ENCODE data around the gene IQGAP2. TPM values are rescaled to one million over a fixed set of nuclear protein-coding genes. Genes with fewer than 3 reads are reported as not detected.
"Not testable (repeated sequence)": the region's sequence is repeated elsewhere in the genome, so short reads cannot be mapped to it uniquely, and the experiment has no call there.

IQGAP2 gene
- total and polyA plus RNA-seq, 5 donors: 3.0 to 9.2 (median 6.2) TPM

DNA sequence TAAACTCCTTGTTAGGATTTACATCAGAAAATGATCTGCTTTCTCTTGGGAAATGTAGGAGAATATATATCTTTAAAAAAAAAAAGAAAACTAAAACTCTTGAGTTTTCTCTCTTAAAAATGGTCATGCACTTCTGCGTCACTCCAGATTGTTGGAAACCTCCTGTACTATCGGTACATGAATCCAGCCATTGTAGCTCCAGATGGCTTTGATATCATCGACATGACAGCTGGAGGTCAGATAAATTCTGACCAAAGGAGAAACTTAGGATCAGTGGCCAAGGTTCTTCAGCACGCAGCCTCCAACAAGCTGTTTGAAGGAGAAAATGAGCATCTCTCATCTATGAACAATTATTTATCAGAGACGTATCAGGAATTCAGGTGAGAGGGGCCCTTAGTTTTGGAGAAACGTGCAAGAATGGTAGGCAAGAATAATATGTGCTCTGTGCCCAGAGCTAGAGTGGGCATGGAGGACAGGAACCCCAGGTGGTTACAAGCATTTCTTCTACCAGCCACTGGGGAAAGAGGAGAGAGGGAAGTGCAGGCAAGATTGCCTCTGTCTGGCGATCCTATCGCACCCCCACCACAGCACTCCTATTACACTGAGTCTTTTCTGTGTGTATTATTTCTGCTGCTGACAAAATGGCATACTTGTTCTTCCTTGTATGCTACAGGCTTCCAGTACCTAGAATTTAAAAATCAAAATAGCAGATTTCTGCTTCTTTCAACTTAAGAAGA lies 271.4 kb downstream of the IQGAP2 start:
- Histone ChIP-seq H3K4me3 (ENCODE audit: low read length) (no peak overlapping the region), H3K27me3 (ENCODE audit: control insufficient read depth, insufficient read depth) (no peaks in the 10 kb centered on the region), H3K9me3 (ENCODE audit: control insufficient read depth, low read length) (no peaks in the 10 kb centered on the region), H3K27ac (ENCODE audit: low read length) (no peak overlapping the region), H3K4me1 (ENCODE audit: control insufficient read depth, insufficient read depth, low read length) (no peaks in the 10 kb centered on the region)
- intact Hi-C loops (cut with DNase I): no loop called here
- no peak for ATAC-seq
- WGBS: 66% methylated on average over 8 of the region's 8 CpGs
- DNase-seq: no peak

DNA sequence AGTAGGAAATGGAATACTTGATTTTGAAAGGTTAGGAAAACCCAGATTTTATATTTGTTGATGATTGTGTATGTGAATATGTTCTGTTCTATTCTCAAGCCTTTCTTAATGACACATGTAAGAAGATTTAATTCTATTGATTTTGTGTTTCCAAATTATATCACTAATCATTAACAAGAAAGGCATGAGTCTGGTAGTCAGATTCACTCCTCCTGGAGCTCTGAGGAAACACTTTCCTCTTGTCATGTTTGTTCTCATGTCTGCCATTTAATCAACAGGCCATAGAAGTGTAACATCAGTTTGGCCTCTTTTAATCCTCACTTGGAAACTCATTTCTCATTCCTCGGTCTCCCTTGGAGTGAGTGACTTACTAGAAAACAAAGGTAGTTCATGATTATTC lies 272.3 kb downstream of the IQGAP2 start:
- ATAC-seq (no peak), DNase-seq (no peak)
- Histone ChIP-seq H3K4me1 (ENCODE audit: control insufficient read depth, insufficient read depth, low read length) (no peaks in the 10 kb centered on the region), H3K27me3 (ENCODE audit: control insufficient read depth, insufficient read depth) (no peaks in the 10 kb centered on the region), H3K4me3 (ENCODE audit: low read length) (no peak overlapping the region), H3K27ac (ENCODE audit: low read length) (no peak overlapping the region), H3K9me3 (ENCODE audit: control insufficient read depth, low read length) (no peaks in the 10 kb centered on the region)
- 91% methylated on average over 1 of the region's 1 CpG for WGBS
- intact Hi-C loops (cut with DNase I): no loop called here

DNA sequence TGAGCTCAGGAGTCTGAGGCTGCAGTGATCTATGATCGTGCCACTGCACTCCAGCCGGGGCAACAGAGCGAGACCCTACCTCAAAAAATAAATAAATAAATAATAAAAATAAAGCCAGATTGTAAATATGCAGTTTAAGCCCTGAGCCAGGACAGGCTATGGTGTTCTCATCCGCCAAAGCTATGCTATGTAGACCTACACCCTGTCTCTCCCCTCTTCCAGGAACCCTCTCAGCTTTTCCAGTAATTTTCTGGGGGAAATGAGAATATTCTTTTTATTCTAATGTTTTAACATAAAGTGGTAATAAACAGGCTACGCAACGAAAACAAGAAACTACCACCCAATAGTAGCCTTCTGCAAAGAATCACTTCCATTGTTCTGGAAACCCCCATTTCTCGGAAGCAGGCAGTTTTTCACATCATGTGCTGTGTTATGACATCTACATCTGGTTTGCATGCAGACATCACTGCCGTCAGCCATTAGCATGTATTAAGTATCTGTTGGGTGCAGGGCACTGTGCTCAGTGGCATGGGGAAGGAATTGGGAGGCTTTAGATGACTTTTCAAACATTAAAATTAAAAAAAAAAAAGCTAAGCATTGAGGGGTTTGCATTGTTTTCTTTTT lies 274.9 kb downstream of the IQGAP2 start:
- no peak overlapping the region for H3K4me3 ChIP-seq (ENCODE audit: low read length)
- H3K4me1 ChIP-seq (ENCODE audit: control insufficient read depth, insufficient read depth, low read length): no peaks in the 10 kb centered on the region
- DNase-seq: no peak
- H3K27ac ChIP-seq (ENCODE audit: low read length): no peak overlapping the region
- no peak for ATAC-seq
- H3K27me3 ChIP-seq (ENCODE audit: control insufficient read depth, insufficient read depth): no peaks in the 10 kb centered on the region
- intact Hi-C loops (cut with DNase I): no loop called here
- no peaks in the 10 kb centered on the region for H3K9me3 ChIP-seq (ENCODE audit: control insufficient read depth, low read length)
- 91% methylated on average over 8 of the region's 8 CpGs for WGBS

DNA sequence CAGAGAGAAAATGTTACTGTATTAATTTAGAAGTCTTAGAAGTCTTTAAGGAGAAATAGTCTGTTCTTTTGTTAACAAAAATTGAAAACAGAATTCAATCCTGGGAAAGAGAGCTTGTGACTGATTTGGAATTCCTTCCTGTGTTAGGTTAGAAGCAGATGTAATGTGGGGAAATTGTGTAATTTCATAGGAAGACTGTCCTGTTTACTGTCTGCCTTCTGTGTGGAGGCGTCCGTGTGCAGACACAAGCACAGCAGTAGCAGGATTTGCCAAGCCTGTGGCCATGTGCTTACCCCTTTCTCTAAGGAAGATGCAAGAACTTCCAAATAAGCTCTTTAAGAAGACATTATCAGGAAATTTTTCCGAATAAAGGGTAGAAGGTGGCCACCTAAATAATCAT lies 276.1 kb downstream of the IQGAP2 start:
- DNase-seq: no peak
- ATAC-seq: no peak

DNA sequence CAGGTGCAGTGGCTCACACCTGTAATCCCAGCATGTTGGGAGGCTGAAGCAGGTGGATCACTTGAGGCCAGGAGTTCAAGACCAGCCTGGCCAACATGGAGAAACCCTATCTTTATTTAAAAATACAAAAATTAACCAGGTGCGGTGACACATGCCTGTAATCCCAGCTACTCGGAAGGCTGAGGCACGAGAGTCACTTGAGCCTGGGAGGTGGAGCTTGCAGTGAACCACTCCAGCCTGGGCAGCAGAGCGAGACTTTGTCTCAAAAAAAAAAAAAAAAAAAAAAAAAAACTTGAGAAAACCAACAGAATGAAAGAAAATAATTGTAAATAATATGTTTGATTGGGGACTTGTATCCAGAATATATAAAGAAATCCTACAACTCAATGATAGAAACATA lies 277.7 kb downstream of the IQGAP2 start:
- 93% methylated on average over 4 of the region's 4 CpGs for WGBS
- ATAC-seq; H3K27ac ChIP-seq (ENCODE audit: low read length): not testable (repeated sequence)

More for the DNA sequence above, 276.1 kb downstream of the IQGAP2 start:
- H3K4me1 ChIP-seq (ENCODE audit: control insufficient read depth, insufficient read depth, low read length): no peaks in the 10 kb centered on the region
- no peak overlapping the region for H3K27ac ChIP-seq (ENCODE audit: low read length)
- intact Hi-C loops (cut with DNase I): no loop called here
- no peaks in the 10 kb centered on the region for H3K9me3 ChIP-seq (ENCODE audit: control insufficient read depth, low read length)
- WGBS: 45% methylated on average over 3 of the region's 3 CpGs
- no peak overlapping the region for H3K4me3 ChIP-seq (ENCODE audit: low read length)
- H3K27me3 ChIP-seq (ENCODE audit: control insufficient read depth, insufficient read depth): no peaks in the 10 kb centered on the region

DNA sequence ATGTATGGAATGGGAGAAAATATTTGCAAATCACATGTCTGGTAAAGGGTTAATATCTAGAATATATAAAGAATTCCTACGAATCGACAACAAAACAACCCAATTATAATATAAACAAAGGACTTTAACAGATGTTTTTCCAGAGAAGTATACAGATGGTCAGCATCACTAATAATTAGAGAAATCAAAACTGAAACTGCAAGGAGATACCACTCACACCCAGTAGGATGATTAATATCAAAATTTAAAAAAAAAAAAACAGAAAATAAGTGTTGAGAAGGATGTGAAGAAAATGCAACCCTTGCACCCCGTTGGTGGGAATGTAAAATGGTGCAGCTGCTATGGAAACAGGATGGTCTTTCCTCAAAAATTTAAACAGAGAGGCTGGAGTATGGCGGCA lies 278.2 kb downstream of the IQGAP2 start:
- no peak overlapping the region for H3K27ac ChIP-seq (ENCODE audit: low read length)
- ATAC-seq: no peak
- 58% methylated on average over 4 of the region's 4 CpGs for WGBS

More for the DNA sequence above, 277.7 kb downstream of the IQGAP2 start:
- H3K4me3 ChIP-seq (ENCODE audit: low read length); intact Hi-C loops (cut with DNase I); DNase-seq; H3K4me1 ChIP-seq (ENCODE audit: control insufficient read depth, insufficient read depth, low read length); H3K27me3 ChIP-seq (ENCODE audit: control insufficient read depth, insufficient read depth); H3K9me3 ChIP-seq (ENCODE audit: control insufficient read depth, low read length): not testable (repeated sequence)

DNA sequence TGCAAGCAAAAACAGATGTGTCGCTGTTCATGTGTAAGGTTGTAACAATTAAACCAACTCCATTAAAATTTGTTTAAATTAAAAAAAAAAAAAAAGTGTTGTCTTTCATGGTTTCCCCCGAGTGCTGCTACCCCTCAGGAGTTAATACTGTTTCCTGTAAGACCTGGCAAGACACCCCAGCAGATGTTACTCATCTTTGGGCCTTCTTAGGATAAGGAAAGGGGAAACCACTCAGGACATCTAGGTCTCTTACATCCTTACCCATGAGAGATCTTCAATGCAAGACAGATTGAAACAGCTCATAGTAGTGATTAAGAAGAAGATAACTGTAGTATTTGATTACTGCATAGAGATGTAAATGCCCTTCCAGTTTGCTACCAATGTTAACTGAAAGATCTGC lies 279.3 kb downstream of the IQGAP2 start:
- intact Hi-C loops (cut with DNase I): no loop called here
- no peak overlapping the region for H3K4me3 ChIP-seq (ENCODE audit: low read length)
- WGBS: 48% methylated on average over 2 of the region's 2 CpGs
- H3K27ac ChIP-seq (ENCODE audit: low read length): no peak overlapping the region
- no peak for DNase-seq
- H3K27me3 ChIP-seq (ENCODE audit: control insufficient read depth, insufficient read depth): no peaks in the 10 kb centered on the region
- H3K4me1 ChIP-seq (ENCODE audit: control insufficient read depth, insufficient read depth, low read length): no peaks in the 10 kb centered on the region
- no peaks in the 10 kb centered on the region for H3K9me3 ChIP-seq (ENCODE audit: control insufficient read depth, low read length)
- no peak for ATAC-seq

More for the DNA sequence above, 278.2 kb downstream of the IQGAP2 start:
- Histone ChIP-seq H3K4me1 (ENCODE audit: control insufficient read depth, insufficient read depth, low read length) (no peaks in the 10 kb centered on the region), H3K4me3 (ENCODE audit: low read length) (no peak overlapping the region), H3K27me3 (ENCODE audit: control insufficient read depth, insufficient read depth) (no peaks in the 10 kb centered on the region), H3K9me3 (ENCODE audit: control insufficient read depth, low read length) (no peaks in the 10 kb centered on the region)
- DNase-seq: no peak
- intact Hi-C loops (cut with DNase I): no loop called here

DNA sequence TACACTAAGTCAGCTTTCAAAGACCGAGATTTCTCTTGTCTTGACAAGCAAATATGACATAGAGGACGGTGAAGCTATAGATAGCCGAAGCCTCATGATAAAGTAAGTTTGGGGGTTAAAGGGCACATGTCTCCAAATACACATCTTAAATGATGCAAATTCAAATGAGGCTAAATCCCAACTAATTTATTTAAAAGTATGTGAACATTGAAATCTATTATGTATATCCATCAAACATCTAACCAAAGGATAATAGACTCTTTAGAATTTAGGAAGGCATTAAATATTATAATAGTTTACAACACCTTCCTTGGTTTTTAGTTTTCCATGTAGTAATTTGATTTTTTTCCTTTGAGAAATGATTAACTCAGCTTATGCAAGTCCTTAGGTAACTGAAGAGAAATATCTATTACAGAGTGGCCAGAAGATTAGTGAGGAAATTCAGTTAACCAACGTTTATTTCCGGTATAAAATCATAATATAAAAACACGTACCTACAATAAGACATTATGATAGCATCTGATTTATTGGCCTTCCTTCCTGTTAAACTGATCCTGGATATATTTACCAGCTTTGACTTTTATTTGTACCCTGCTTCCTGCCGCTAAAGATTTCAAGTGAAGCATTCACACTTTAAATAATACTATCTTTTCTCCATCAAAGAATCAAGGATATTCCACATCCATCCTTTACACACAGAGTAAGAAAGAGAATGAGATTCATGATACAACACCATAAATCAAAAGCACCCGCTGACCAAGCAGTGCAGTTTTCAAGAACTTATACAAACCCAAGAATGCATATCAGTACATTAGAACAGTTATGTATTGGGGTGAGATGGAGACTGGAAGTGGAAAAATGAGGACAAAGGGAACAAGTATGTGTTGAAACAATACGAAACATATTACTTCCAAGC lies 281.0 kb downstream of the IQGAP2 start:
- Histone ChIP-seq H3K27me3 (ENCODE audit: control insufficient read depth, insufficient read depth) (no peaks in the 10 kb centered on the region), H3K4me3 (ENCODE audit: low read length) (no peak overlapping the region), H3K4me1 (ENCODE audit: control insufficient read depth, insufficient read depth, low read length) (no peaks in the 10 kb centered on the region), H3K27ac (ENCODE audit: low read length) (no peak overlapping the region), H3K9me3 (ENCODE audit: control insufficient read depth, low read length) (no peaks in the 10 kb centered on the region)
- no peak for DNase-seq
- ATAC-seq: no peak
- 66% methylated on average over 9 of the region's 9 CpGs for WGBS
- intact Hi-C loops (cut with DNase I): no loop called here

DNA sequence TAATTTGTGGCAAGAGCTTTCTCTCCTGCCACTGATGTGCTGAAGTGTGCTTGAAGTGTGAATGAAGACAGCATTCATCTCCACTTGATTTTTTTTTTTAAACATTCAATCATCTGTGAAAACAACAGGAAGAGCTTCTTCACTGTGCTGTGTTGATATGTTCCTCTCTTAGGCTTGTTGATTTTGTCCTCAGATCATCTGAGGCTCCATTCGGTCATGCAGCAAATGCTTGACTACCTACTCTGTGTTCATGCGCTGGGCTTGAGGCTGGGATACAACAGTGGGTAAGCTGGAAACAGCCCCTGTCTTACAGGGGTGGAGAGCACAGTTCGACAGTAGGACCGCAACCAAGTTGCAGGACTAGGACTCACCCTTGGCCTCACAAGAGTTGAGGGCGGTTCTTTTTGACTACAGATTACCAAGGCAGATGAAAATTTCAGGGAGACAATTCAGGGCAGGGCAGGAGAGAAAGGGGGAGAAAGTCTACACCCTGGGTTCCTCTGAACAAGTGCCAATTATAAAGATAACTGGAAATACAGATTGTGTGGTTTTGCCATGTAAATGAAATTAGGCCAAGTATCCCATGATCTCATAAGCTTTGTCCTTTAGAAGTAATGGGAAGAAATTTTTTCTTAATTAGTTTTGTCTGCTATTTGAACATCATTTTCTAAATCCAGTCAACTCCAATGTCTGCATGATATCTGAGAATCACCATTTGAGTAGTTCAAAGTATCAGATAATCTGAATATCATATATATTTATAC lies 281.9 kb downstream of the IQGAP2 start:
- DNase-seq (no peak), ATAC-seq (peak in 1 of 2 donors; percentile 72)
- intact Hi-C loops (cut with DNase I): no loop called here
- Histone ChIP-seq H3K4me3 (ENCODE audit: low read length) (no peak overlapping the region), H3K9me3 (ENCODE audit: control insufficient read depth, low read length) (no peaks in the 10 kb centered on the region), H3K27me3 (ENCODE audit: control insufficient read depth, insufficient read depth) (no peaks in the 10 kb centered on the region), H3K4me1 (ENCODE audit: control insufficient read depth, insufficient read depth, low read length) (no peaks in the 10 kb centered on the region), H3K27ac (ENCODE audit: low read length) (no peak overlapping the region)
- 62% methylated on average over 5 of the region's 5 CpGs for WGBS

DNA sequence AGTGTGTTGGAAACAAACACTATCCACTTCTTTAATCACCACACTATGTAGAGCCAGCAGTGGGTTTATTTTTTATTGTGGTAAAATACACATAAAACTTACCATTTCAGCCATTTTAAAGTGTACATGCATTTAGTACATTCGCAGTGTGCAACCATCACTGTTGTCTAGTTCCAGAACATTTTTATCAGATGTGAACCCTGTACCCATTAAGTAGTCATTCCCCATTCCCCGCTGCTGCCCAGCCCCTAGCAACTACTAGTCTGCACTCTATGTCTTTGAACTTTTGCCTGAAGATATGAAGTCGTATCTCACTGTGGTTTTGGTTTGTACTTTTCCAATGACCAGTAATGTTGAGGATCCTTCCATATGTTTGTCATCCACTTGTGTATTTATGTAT lies 282.6 kb downstream of the IQGAP2 start:
- no peak for DNase-seq
- ATAC-seq: no peak
- no peak overlapping the region for H3K4me3 ChIP-seq (ENCODE audit: low read length)
- no peaks in the 10 kb centered on the region for H3K27me3 ChIP-seq (ENCODE audit: control insufficient read depth, insufficient read depth)
- H3K27ac ChIP-seq (ENCODE audit: low read length): no peak overlapping the region
- intact Hi-C loops (cut with DNase I): no loop called here
- H3K9me3 ChIP-seq (ENCODE audit: control insufficient read depth, low read length): no peaks in the 10 kb centered on the region
- H3K4me1 ChIP-seq (ENCODE audit: control insufficient read depth, insufficient read depth, low read length): no peaks in the 10 kb centered on the region
- WGBS: 94% methylated on average over 3 of the region's 3 CpGs
